Uterus (tissue), 4 donors: ENCODE results near the gene MFAP4. TPM values are rescaled to one million over a fixed set of nuclear protein-coding genes. Genes with fewer than 3 reads are reported as not detected.

ENCODE experiments used
- DNase-seq, 2 donors: peaks; one replicate each; pipeline ENCODE4 v3.0.0-alpha.2; 2019 to 2020
- H3K27ac ChIP-seq, 2 donors: fragments of 200-600 bp; sonication (generic); 1 replicate in 1 of 2; 2 replicates in 1 of 2; pipeline ENCODE4 v1.5.1; 2016 to 2018
- H3K27me3 ChIP-seq, 2 donors: fragments of 200-600 bp; sonication (generic); one replicate each; pipeline ENCODE4 v1.5.1; 2018 to 2019; ENCODE audit warnings: control low read depth in 1 of 2
- H3K36me3 ChIP-seq, 2 donors: fragments of 200-600 bp; sonication (generic); one replicate each; pipeline ENCODE4 v1.5.1; 2019; ENCODE audit warnings: control low read depth in 1 of 2
- H3K4me1 ChIP-seq, 2 donors: fragments of 200-600 bp; sonication (generic); one replicate each; pipeline ENCODE4 v1.5.1; 2018 to 2019; ENCODE audit warnings: control low read depth in 1 of 2
- H3K4me3 ChIP-seq, 2 donors: fragments of 200-600 bp; sonication (generic); 1 replicate in 1 of 2; 2 replicates in 1 of 2; pipeline ENCODE4 v1.5.1; 2018 to 2019; ENCODE audit warnings: mild to moderate bottlenecking in 1 of 2
- H3K9me3 ChIP-seq, 2 donors: fragments of 200-600 bp; sonication (generic); one replicate each; pipeline ENCODE4 v1.5.1; 2019; ENCODE audit warnings: control low read depth in 1 of 2
- CTCF ChIP-seq, 4 experiments: fragments of 200-600 bp in 2 of 4; fragments of 450-650 bp in 2 of 4; sonication (generic) in 2 of 4; IDR thresholded peaks; one replicate each; pipeline ENCODE4 v1.5.1; 2016 to 2019; ENCODE audit warnings: antibody characterized with exemption in 4 of 4, mild to moderate bottlenecking in 2 of 4, moderate library complexity in 1 of 4
- POLR2A ChIP-seq, 2 donors: fragments of 450-650 bp; IDR thresholded peaks; one replicate each; pipeline ENCODE4 v1.6.1; 2016; ENCODE audit warnings: antibody characterized with exemption in 2 of 2, mild to moderate bottlenecking in 1 of 2, moderate library complexity in 1 of 2
- intact Hi-C: fragments of 100-400 bp; cut with DNase I; formaldehyde crosslinking; loops from one replicate; pipeline ENCODE4 v1.15.1; 2023; ENCODE audit warnings: low total_unique reads
- total RNA-seq, 4 donors: library from RNA; depleted of rRNA in 3 of 4; stranded (reverse); fragments of >200 nt in 3 of 4; gene quantifications; one replicate each; pipeline versions ENCODE4 v1.1.0 to v1.2.4, GENCODE V29; 2014 to 2023
- donor health status: DM: yes; HTN: yes; CAD: no.

MFAP4 gene
- total RNA-seq, 4 donors from 2014 or later = 81.2 to 149 (median 117) TPM

DNA sequence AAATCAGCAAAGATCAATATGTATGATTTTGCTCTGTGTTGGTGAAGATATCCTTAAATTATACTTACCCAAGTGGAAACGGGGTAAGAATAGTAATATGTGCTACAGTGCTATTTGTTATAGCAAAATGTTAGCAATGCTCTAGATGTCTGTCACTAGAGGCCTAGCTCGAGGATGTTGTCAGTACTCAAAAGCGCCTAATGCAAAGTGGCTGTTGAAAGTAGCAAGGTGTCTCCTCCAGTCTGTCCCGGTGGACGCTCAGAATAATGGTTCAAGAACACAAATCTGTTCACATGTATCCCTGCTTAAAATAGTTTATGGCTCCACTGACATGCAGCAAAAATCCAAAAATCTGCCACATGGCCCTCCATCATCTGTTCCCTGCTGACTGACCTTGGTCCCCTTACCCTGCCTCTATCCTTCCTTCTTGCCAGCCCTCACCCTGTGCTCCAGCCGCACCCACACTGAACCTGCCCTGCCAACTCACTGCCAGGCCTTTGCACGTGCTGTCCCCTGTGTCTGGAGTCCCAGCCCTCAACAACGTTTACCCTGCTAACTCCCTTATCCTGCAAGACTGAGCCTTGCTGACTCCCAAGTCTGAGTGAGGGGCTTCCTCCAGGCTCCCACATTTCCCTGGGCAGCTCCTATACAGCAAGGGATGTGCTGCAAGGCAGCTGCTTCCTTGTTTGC, 14.5 kb upstream of the MFAP4 start:
- Histone ChIP-seq H3K27ac (peak overlapping the region; percentile 41 to 49), H3K9me3 (no peaks in the 10 kb centered on the region), H3K4me3 (no peak overlapping the region), H3K27me3 (no peaks in the 10 kb centered on the region), H3K36me3 (no peaks in the 10 kb centered on the region), H3K4me1 (peaks cover 0 to 18% of the 10 kb centered on the region in 2 donors)
- TF ChIP-seq POLR2A (IDR thresholded peaks at IDR 0.05) (no peak), CTCF (IDR thresholded peaks at IDR 0.05) (no peak)
- peak in 1 of 2 donors; percentile 12 for DNase-seq
- intact Hi-C loops = no loop called here

GRCh38 chr17:19399750-19400450, 12.9 kb upstream of the MFAP4 start:
- Histone ChIP-seq H3K36me3 (no peaks in the 10 kb centered on the region), H3K27ac (no peak overlapping the region), H3K4me3 (no peak overlapping the region), H3K9me3 (no peaks in the 10 kb centered on the region), H3K4me1 (peaks cover 0 to 18% of the 10 kb centered on the region in 2 donors), H3K27me3 (no peaks in the 10 kb centered on the region)
- intact Hi-C loops = no loop called here
- TF ChIP-seq CTCF (IDR thresholded peaks at IDR 0.05) (no peak), POLR2A (IDR thresholded peaks at IDR 0.05) (no peak)
- no peak for DNase-seq

GRCh38 chr17:19398301-19399181, 11.6 kb upstream of the MFAP4 start:
- Histone ChIP-seq H3K36me3 (no peaks in the 10 kb centered on the region), H3K27ac (peak overlapping the region; percentile 35 to 64), H3K4me3 (no peak overlapping the region), H3K9me3 (no peaks in the 10 kb centered on the region), H3K4me1 (peaks cover 0 to 18% of the 10 kb centered on the region in 2 donors), H3K27me3 (no peaks in the 10 kb centered on the region)
- TF ChIP-seq POLR2A (IDR thresholded peaks at IDR 0.05) (no peak), CTCF (IDR thresholded peaks at IDR 0.05) (no peak)
- peak in 1 of 2 donors; percentile 74 for DNase-seq
- intact Hi-C loops = no loop called here

DNA sequence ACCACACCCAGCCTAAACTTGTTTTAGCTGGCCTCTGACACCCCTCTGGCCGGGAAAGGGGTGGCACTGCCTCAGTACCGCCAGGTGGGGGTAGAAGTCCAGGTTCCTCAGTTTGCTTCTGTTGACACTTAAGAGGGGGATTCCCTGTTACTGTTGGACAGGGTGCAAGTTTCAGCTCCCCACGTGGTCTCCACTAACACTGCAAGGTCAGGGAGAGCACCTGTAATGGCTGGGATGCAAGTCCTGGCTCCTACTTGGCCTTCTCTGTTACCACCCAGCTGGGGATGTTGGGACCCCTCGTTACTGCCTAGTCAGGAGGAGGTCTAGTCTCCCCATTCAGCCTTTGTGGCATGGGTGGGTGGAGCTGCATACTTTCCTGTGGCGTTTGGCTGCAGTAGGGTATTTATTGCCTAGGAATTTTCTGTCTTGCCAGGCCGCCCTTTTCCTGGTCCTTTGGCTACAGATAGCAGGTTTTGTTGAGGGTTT, 10.6 kb upstream of the MFAP4 start:
- Histone ChIP-seq H3K4me1 (peaks cover 0 to 18% of the 10 kb centered on the region in 2 donors), H3K4me3 (no peak overlapping the region), H3K36me3 (no peaks in the 10 kb centered on the region), H3K27ac (peak overlapping the region; percentile 35 to 64), H3K27me3 (no peaks in the 10 kb centered on the region), H3K9me3 (no peaks in the 10 kb centered on the region)
- no peak for DNase-seq
- TF ChIP-seq POLR2A (IDR thresholded peaks at IDR 0.05) (no peak), CTCF (IDR thresholded peaks at IDR 0.05) (no peak)
- intact Hi-C loops = no loop called here
